WI38 (cell line): ENCODE results near the gene PFKL.
"Not testable (repeated sequence)": the region's sequence is repeated elsewhere in the genome, so short reads cannot be mapped to it uniquely, and the experiment has no call there.

Experiments
- H3K4me3 ChIP-seq: 2 replicates; pipeline ENCODE4 v1.5.1; 2011; ENCODE audit warnings: low read depth, mild to moderate bottlenecking, control low read depth, low read length
- CTCF ChIP-seq: IDR thresholded peaks from 2 replicates; pipeline ENCODE4 v1.5.1; 2012; ENCODE audit warnings: low read depth, mild to moderate bottlenecking, control low read depth, low read length

Gene PFKL

GRCh38 chr21:44338971-44339910, 39.4 kb downstream of the PFKL start, which contains the start of gene CFAP410:
Gene CFAP410 (minus strand): TSS chr21:44339390. CDS start chr21:44339194, 196 bp downstream.
- H3K4me3 ChIP-seq: peak within 1 kb of the TSS; percentile 90
- no peak for TF ChIP-seq CTCF

- not testable (repeated sequence) for H3K4me3 ChIP-seq
Observed at GRCh38 chr21:44341726-44342458, 42.0 kb downstream of the PFKL start.

- not testable (repeated sequence) for H3K4me3 ChIP-seq
Observed at GRCh38 chr21:44342981-44343380, 43.1 kb downstream of the PFKL start.

- no peak overlapping the region for H3K4me3 ChIP-seq
- no peak for TF ChIP-seq CTCF
Observed at GRCh38 chr21:44344541-44345183, 44.8 kb downstream of the PFKL start.

GRCh38 chr21:44345495-44345894, 45.6 kb downstream of the PFKL start:
- no peak for TF ChIP-seq CTCF
- H3K4me3 ChIP-seq: no peak overlapping the region

- H3K4me3 ChIP-seq: no peak overlapping the region
- TF ChIP-seq CTCF: no peak
Observed at GRCh38 chr21:44347911-44348451, 48.1 kb downstream of the PFKL start.

GRCh38 chr21:44348861-44349260, 49.0 kb downstream of the PFKL start:
- no peak overlapping the region for H3K4me3 ChIP-seq
- no peak for TF ChIP-seq CTCF

- H3K4me3 ChIP-seq: no peak overlapping the region
Observed at GRCh38 chr21:44349416-44349846, 49.6 kb downstream of the PFKL start.

More at GRCh38 chr21:44349416-44349846, 49.6 kb downstream of the PFKL start:
- TF ChIP-seq CTCF: no peak
